ENCODE measurements around the gene CALHM2. TPM values are rescaled to one million over a fixed set of nuclear protein-coding genes. Genes with fewer than 3 reads are reported as not detected.
"Not testable (repeated sequence)": the region's sequence is repeated elsewhere in the genome, so short reads cannot be mapped to it uniquely, and the experiment has no call there.

CALHM2 gene
- polyA plus RNA-seq (2013, experiment 1 of 2; ENCODE audit: insufficient read length) = 41.2 TPM
- 38.4 TPM for polyA plus RNA-seq (2013, experiment 2 of 2; ENCODE audit: insufficient read length)

GRCh38 chr10:103451831-103452505 is at the start of gene CALHM2:
TSS of gene CALHM2 (minus strand) at chr10:103452370. CDS start at chr10:103449941, 2,429 bp downstream.
- peak; percentile 60 for DNase-seq

GRCh38 chr10:103501186-103501585 is 49.0 kb upstream of the CALHM2 start:
- DNase-seq = no peak

- DNase-seq = no peak
Observed at GRCh38 chr10:103500481-103500880, 48.3 kb upstream of the CALHM2 start.

- DNase-seq = no peak
Observed at GRCh38 chr10:103499881-103500280, 47.7 kb upstream of the CALHM2 start.

GRCh38 chr10:103498936-103499638 is 46.9 kb upstream of the CALHM2 start:
- DNase-seq = no peak

- no peak for DNase-seq
Observed at GRCh38 chr10:103497161-103497915, 45.2 kb upstream of the CALHM2 start.

- no peak for DNase-seq
Observed at GRCh38 chr10:103495321-103495720, 43.2 kb upstream of the CALHM2 start.

GRCh38 chr10:103493916-103494877 is 42.0 kb upstream of the CALHM2 start:
- DNase-seq = no peak

- no peak for DNase-seq
Observed at GRCh38 chr10:103493362-103493915, 41.3 kb upstream of the CALHM2 start, which contains the start of gene NEURL1. TSS of gene NEURL1 (plus strand) at chr10:103493705. CDS start at chr10:103494388, 683 bp downstream.

GRCh38 chr10:103492655-103493261 is 40.6 kb upstream of the CALHM2 start:
- DNase-seq = no peak

GRCh38 chr10:103491729-103492364 is 39.7 kb upstream of the CALHM2 start:
- peak; percentile 92 for DNase-seq

GRCh38 chr10:103490986-103491314 is 38.8 kb upstream of the CALHM2 start:
- DNase-seq = no peak

GRCh38 chr10:103487410-103487708 is 35.2 kb upstream of the CALHM2 start:
- DNase-seq = no peak

GRCh38 chr10:103486635-103487409 is 34.7 kb upstream of the CALHM2 start:
- not testable (repeated sequence) for DNase-seq

GRCh38 chr10:103481974-103482531 is 29.9 kb upstream of the CALHM2 start:
- DNase-seq = peak; percentile 62

GRCh38 chr10:103480521-103480920 is 28.4 kb upstream of the CALHM2 start:
- DNase-seq = no peak

GRCh38 chr10:103479135-103479534 is 27.0 kb upstream of the CALHM2 start, which contains the start of gene CALHM3:
TSS of gene CALHM3 (minus strand) at chr10:103479240. CDS start at chr10:103479032, 208 bp downstream.
- DNase-seq = no peak

- DNase-seq = no peak
Observed at GRCh38 chr10:103478671-103479070, 26.5 kb upstream of the CALHM2 start.

GRCh38 chr10:103476046-103476768 is 24.0 kb upstream of the CALHM2 start:
- no peak for DNase-seq

Data from fibroblast of skin of scalp (primary cell).